Erythroblast (primary cell): ENCODE measurements around the gene KCNK16.

ENCODE experiments used
- GATA1 ChIP-seq: IDR thresholded peaks from 2 replicates; pipeline ENCODE4 v1.6.1; 2011; ENCODE audit warnings: low read depth, mild to moderate bottlenecking, control low read depth, low read length, moderate library complexity
- POLR2A ChIP-seq: IDR thresholded peaks from 2 replicates; pipeline ENCODE4 v1.6.1; 2011; ENCODE audit warnings: mild to moderate bottlenecking, low read length

DNA sequence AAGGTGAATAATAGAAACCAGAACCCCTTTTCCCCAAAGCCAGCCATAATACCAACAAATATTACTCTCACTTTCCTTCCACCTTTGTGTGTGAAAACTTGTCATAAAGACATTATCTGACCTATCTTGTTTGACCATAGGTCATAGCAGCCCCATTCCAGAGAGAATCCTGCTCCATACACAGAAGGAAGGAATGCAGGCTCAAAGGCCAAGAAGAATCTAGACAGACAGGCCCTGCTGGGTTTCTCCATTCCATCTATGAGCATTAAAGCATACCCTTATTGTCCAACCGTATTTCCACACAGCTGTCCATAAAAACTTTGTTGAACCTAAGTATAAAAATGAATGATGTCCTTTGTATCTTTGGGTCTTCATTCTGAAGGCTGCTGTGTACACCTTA, 52.5 kb downstream of the KCNK16 start:
- TF ChIP-seq POLR2A (no peak), GATA1 (no peak)
